GM12872 (cell line): ENCODE measurements around the gene HEXIM2.

Experiments used
- CTCF ChIP-seq: IDR thresholded peaks from 3 replicates; pipeline ENCODE4 v1.5.1; 2011; ENCODE audit warnings: low read depth, mild to moderate bottlenecking, low read length, moderate library complexity; ENCODE audit not compliant: insufficient read depth

HEXIM2 gene

GRCh38 chr17:45170280-45170930 lies 8.7 kb downstream of the HEXIM2 start:
- no peak for TF ChIP-seq CTCF

- TF ChIP-seq CTCF: no peak
These were observed 9.3 kb downstream of the HEXIM2 start for GRCh38 chr17:45170931-45171337.

- TF ChIP-seq CTCF: no peak
These were observed 9.9 kb downstream of the HEXIM2 start for GRCh38 chr17:45171338-45172231.

GRCh38 chr17:45172232-45172540 lies 10.5 kb downstream of the HEXIM2 start:
- no peak for TF ChIP-seq CTCF

- no peak; the same call in 2 of the 3 replicates for TF ChIP-seq CTCF
These were observed 11.0 kb downstream of the HEXIM2 start for GRCh38 chr17:45172541-45173286.

- TF ChIP-seq CTCF: no peak
These were observed 14.1 kb downstream of the HEXIM2 start for GRCh38 chr17:45175759-45176115.

GRCh38 chr17:45177563-45177962 lies 15.9 kb downstream of the HEXIM2 start:
- no peak for TF ChIP-seq CTCF
